ENCODE data around the gene DIPK1B.

The DIPK1B gene

DNA sequence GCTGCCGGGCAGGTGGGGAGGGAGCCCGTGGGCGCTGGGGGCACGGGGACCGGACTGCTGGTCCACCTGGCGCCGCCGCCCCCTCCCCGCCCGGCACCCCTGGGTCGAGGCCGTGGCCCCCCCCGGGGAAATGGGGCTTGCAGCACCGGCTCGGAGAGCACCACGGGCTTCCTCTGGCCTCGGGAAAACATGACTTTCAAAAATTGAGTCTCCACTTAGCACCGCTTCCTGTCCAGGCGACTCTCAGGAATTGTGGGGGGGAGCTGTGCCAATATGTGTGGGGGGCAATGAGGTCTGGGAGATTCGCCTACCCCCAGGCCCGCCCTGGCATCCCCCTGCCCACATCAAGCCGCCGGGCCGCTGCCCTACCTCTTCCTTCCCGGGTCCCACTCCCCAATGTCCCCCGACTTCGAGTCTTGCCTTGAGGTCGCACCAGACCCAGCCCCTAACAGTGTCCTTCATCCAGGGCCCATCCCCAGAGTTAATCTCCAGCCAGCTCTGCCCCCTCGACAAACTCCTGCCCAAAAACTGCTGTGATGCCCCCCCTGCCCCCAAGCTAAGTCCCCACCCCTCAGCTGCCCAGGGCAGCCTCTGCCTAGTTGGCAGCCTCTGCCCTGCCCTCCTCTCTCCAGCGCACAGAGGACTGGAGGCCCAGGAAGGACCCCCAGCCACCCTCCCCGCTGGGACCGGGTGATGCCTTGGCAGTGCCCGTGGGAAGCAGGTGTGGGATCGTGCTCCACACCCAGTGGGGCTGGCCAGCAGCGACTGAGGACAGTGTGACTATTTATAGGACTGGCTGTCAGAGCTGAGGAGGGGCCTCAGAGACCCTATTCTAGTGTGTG is 45.8 kb upstream of the DIPK1B start:
- no peak overlapping the region for H3K4me3 ChIP-seq (ENCODE audit: control insufficient read depth, low read depth, low read length)
- no peak for TF ChIP-seq CTCF (IDR thresholded peaks at IDR 0.05; ENCODE audit: control insufficient read depth, insufficient read depth, low read depth, low read length, missing control alignments)
- DNase-seq (ENCODE audit: low read depth) = no peak

GRCh38 chr9:136667214-136667939 is 45.0 kb upstream of the DIPK1B start:
- no peak for DNase-seq (ENCODE audit: low read depth)
- H3K4me3 ChIP-seq (ENCODE audit: control insufficient read depth, low read depth, low read length) = no peak overlapping the region
- TF ChIP-seq CTCF (IDR thresholded peaks at IDR 0.05; ENCODE audit: control insufficient read depth, insufficient read depth, low read depth, low read length, missing control alignments) = no peak

GRCh38 chr9:136667940-136668760 is 44.2 kb upstream of the DIPK1B start:
- no peak overlapping the region for H3K4me3 ChIP-seq (ENCODE audit: control insufficient read depth, low read depth, low read length)
- no peak for TF ChIP-seq CTCF (IDR thresholded peaks at IDR 0.05; ENCODE audit: control insufficient read depth, insufficient read depth, low read depth, low read length, missing control alignments)
- no peak for DNase-seq (ENCODE audit: low read depth)

DNA sequence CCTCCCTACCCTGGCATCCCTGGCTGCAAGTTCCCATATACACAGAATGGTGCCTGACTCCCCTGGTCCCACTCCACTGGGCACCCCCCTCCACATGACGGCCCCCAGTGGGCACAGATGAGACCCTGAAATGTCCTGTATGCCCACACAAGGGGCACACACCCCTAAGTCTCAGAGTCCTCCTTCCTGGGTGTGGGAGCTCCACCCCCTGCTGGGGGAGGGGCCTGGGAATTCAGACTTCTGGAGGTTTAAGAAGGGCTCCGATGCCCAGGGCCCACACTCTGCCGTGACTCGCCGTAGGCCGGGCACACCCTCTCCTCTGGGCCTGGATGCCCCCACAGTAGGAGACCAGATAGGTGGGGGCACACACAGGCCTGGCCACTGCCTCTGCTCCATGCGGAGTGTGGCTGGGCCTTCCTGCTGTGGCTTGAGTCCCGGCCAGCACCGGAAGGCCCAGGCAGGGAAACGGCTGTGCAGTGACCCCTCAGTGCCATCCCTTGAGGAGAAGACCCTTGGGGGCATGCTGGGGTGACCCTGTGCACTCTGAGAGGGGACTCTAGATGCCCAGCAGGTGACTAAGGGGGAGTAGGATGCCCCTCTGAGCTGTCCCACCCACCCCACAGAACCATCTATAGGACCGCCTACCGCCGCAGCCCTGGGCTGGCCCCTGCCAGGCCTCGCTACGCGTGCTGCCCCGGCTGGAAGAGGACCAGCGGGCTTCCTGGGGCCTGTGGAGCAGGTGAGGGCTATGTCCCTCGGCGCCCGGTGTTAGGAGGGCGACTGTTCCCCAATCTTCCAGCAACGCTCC is 43.2 kb upstream of the DIPK1B start:
- no peak for TF ChIP-seq CTCF (IDR thresholded peaks at IDR 0.05; ENCODE audit: control insufficient read depth, insufficient read depth, low read depth, low read length, missing control alignments)
- no peak overlapping the region for H3K4me3 ChIP-seq (ENCODE audit: control insufficient read depth, low read depth, low read length)
- no peak for DNase-seq (ENCODE audit: low read depth)

GRCh38 chr9:136669791-136670464 is 42.4 kb upstream of the DIPK1B start:
- H3K4me3 ChIP-seq (ENCODE audit: control insufficient read depth, low read depth, low read length) = no peak overlapping the region
- no peak for DNase-seq (ENCODE audit: low read depth)
- no peak for TF ChIP-seq CTCF (IDR thresholded peaks at IDR 0.05; ENCODE audit: control insufficient read depth, insufficient read depth, low read depth, low read length, missing control alignments)
